ENCODE data around the gene CCDC12. TPM values are rescaled to one million over a fixed set of nuclear protein-coding genes. Genes with fewer than 3 reads are reported as not detected.
A peak's percentile ranks its signal among the peaks of the same experiment; 100 is the strongest.

The CCDC12 gene
- total RNA-seq, 1 donor from 2014 or later: 64.3 TPM

DNA sequence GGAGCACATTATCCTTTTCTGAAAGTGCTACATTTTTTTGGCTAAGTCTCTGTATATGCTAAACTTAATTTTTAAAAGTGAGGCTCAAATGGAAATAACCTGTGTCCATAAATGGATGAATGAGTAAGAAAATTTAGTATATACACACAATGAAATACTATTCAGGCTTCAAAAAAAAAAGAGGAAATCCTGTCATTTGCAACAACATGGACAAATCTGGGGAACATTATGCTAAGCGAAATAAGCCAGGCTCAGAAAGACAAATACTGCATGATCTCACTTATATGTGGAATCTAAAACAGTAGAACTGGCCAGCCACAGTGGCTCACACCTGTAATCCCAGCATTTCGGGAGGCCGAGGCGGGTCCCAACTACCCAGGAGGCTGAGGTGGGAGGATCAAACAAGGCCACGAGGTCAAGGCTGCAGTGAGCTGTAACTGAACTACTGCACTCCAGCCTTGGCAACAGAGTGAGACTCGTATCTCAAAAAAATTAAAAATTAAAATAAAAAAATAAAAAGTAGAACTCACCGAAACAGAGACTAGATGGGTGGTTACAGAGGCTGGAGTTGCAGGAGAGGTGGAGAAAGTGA, 25.8 kb downstream of the CCDC12 start:
- H3K4me1 Mint-ChIP-seq (ENCODE audit: low read depth): peaks cover 78% of the 10 kb centered on the region
- TF ChIP-seq, protein P1, sequence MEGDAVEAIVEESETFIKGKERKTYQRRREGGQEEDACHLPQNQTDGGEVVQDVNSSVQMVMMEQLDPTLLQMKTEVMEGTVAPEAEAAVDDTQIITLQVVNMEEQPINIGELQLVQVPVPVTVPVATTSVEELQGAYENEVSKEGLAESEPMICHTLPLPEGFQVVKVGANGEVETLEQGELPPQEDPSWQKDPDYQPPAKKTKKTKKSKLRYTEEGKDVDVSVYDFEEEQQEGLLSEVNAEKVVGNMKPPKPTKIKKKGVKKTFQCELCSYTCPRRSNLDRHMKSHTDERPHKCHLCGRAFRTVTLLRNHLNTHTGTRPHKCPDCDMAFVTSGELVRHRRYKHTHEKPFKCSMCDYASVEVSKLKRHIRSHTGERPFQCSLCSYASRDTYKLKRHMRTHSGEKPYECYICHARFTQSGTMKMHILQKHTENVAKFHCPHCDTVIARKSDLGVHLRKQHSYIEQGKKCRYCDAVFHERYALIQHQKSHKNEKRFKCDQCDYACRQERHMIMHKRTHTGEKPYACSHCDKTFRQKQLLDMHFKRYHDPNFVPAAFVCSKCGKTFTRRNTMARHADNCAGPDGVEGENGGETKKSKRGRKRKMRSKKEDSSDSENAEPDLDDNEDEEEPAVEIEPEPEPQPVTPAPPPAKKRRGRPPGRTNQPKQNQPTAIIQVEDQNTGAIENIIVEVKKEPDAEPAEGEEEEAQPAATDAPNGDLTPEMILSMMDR (IDR thresholded peaks at IDR 0.05; ENCODE audit: unreplicated experiment): no peak
- H3K4me3 Mint-ChIP-seq (ENCODE audit: low read depth): no peak overlapping the region
- no peak overlapping the region for H3K27ac Mint-ChIP-seq
- no peaks in the 10 kb centered on the region for H3K27me3 Mint-ChIP-seq
- peaks cover 5% of the 10 kb centered on the region for H3K36me3 Mint-ChIP-seq (ENCODE audit: insufficient read depth)
- DNase-seq (ENCODE audit: low spot score, unreplicated experiment): no peak
- H3K9me3 Mint-ChIP-seq (ENCODE audit: low read depth): no peaks in the 10 kb centered on the region

DNA sequence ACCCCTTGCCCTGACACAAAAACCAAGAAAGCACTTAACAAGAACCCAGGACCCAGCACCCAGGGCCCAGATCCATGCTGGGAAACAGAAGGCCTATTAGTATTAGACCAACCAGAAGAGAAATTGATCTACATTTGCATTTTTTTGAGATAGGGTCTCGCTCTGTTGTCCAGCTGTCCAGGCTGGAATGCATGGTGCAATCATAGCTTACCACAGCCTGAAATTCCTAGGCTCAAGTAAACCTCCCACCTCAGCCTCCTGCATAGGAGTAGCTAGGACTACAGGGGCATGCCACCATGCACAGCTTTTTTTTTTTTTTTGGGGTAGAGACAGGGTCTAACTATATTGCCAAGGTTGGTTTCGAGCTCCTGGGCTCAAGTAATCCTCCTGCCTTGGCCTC, 26.4 kb downstream of the CCDC12 start:
- DNase-seq (ENCODE audit: low spot score, unreplicated experiment): no peak
- Mint-ChIP-seq H3K36me3 (ENCODE audit: insufficient read depth) (peaks cover 6% of the 10 kb centered on the region), H3K9me3 (ENCODE audit: low read depth) (no peaks in the 10 kb centered on the region), H3K27ac (peak overlapping the region; percentile 92), H3K4me3 (ENCODE audit: low read depth) (no peak overlapping the region), H3K4me1 (ENCODE audit: low read depth) (peaks cover 78% of the 10 kb centered on the region), H3K27me3 (no peaks in the 10 kb centered on the region)
- TF ChIP-seq, protein P1 (IDR thresholded peaks at IDR 0.05; ENCODE audit: unreplicated experiment): no peak

DNA sequence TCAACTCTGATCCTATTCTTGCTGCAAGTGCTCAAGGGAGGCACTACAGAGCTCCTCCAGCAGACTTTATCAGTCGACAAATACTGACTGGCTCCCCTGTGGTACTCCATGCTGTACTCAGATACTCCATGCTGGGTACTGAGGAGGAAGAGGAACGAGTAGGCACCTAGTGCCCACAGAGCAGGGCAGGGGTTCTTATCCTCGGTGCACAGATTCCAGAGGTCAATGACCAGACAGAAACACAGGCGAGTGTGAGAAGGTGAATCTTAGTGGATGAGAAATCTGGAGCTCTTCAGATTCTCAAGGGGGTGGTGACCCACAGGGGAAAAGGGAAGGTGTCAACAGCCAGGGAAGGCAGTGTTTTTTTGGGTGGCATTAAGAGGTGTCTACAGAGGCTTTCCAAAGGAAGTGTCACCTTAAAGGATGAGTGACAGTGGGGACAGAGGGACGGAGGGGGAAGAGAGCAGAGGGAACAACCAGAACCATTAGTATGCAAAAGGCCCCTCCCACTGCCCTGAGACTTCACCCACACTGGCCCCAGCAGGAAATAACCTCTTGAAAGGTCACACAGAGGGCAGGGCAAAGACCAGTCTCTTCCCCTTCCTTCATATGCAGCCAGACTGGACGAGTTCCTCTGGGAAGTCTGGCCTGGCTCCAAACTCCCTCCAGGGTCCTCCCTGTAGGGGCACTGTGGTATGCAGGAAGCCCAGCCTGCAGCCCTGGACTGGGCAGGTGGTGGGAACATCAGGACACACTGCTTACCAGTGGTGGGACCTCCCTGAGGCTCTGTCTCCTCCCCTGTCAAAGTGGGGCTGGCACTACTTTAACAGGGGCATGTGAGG, 27.5 kb downstream of the CCDC12 start:
- Mint-ChIP-seq H3K27ac (peak overlapping the region; percentile 96), H3K9me3 (ENCODE audit: low read depth) (no peaks in the 10 kb centered on the region), H3K36me3 (ENCODE audit: insufficient read depth) (peaks cover 6% of the 10 kb centered on the region), H3K27me3 (no peaks in the 10 kb centered on the region), H3K4me3 (ENCODE audit: low read depth) (no peak overlapping the region), H3K4me1 (ENCODE audit: low read depth) (peaks cover 80% of the 10 kb centered on the region)
- TF ChIP-seq, protein P1 (IDR thresholded peaks at IDR 0.05; ENCODE audit: unreplicated experiment): no peak
- DNase-seq (ENCODE audit: low spot score, unreplicated experiment): no peak

DNA sequence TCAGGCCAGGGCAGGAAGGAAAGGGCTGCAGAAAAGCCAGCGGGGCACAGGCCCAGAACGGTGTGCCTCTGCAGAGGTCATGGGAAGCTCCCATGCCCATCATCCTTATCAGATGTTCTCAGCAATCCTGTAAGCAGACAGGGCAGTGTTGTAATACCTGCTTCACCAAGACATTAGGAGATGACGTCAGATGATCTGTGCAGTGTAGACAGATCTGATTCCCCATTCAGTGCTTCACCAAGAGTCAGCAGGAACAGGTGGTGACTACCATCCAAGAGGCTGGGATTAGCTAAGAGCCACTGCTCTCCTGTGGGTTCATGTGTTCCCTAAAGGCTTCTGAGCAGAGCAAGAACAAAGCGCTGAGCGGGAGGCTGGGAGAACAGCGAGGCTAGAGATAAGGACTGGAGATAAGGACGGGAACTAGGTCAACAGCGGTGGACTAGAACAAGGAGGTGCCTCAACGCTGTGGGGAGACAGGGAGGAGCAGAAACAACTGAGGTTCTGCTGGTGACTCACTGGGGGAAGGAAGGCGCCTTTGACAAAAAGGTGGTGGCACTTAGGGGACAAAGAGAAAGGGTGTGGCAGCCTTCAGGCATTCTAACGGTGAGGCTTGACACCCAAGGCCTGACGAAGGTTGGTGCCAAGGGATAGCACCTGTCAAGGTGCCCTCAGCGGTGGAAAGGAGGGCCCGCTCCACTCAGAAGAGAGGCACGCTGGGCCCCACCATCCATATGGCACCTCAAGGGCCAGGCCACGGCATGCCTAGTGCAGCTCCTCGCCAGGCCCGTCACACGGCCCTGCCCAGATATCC, 28.4 kb downstream of the CCDC12 start:
- Mint-ChIP-seq H3K9me3 (ENCODE audit: low read depth) (no peaks in the 10 kb centered on the region), H3K27me3 (no peaks in the 10 kb centered on the region), H3K36me3 (ENCODE audit: insufficient read depth) (peaks cover 6% of the 10 kb centered on the region), H3K27ac (peak overlapping the region; percentile 96), H3K4me1 (ENCODE audit: low read depth) (peaks cover 80% of the 10 kb centered on the region), H3K4me3 (ENCODE audit: low read depth) (no peak overlapping the region)
- TF ChIP-seq, protein P1 (IDR thresholded peaks at IDR 0.05; ENCODE audit: unreplicated experiment): no peak
- no peak for DNase-seq (ENCODE audit: low spot score, unreplicated experiment)

DNA sequence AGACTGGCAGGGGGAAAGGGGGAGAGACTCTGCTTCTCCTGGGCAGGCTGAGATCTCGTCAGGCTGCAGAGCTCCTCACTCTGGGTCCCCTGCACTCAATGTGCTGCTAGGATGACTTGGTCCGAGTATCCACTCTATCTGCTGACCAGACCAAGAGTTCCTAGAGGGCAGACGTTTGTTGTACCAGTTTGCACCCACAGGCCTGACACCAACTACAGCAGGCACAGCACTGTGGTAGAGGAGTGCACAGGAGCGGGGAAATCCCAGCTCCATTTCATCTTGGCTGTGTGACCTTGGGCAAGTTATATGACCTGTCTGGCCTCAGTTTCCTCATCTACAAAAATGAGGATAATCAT, 29.0 kb downstream of the CCDC12 start:
- Mint-ChIP-seq H3K9me3 (ENCODE audit: low read depth) (no peaks in the 10 kb centered on the region), H3K27me3 (no peaks in the 10 kb centered on the region), H3K36me3 (ENCODE audit: insufficient read depth) (peaks cover 6% of the 10 kb centered on the region), H3K27ac (peak overlapping the region; percentile 96), H3K4me3 (ENCODE audit: low read depth) (no peak overlapping the region), H3K4me1 (ENCODE audit: low read depth) (peaks cover 81% of the 10 kb centered on the region)
- TF ChIP-seq, protein P1 (IDR thresholded peaks at IDR 0.05; ENCODE audit: unreplicated experiment): no peak
- no peak for DNase-seq (ENCODE audit: low spot score, unreplicated experiment)

All from progenitor cell of endocrine pancreas (in vitro differentiated cells).